LNCAP (cell line): ENCODE data around the gene AGBL5.

Experiments
- TF ChIP-seq, protein P1 (sequence below): fragments of 450-650 bp; IDR thresholded peaks from 2 replicates; pipeline ENCODE4 v1.5.1; 2017; ENCODE audit warnings: mild to moderate bottlenecking

Gene AGBL5

DNA sequence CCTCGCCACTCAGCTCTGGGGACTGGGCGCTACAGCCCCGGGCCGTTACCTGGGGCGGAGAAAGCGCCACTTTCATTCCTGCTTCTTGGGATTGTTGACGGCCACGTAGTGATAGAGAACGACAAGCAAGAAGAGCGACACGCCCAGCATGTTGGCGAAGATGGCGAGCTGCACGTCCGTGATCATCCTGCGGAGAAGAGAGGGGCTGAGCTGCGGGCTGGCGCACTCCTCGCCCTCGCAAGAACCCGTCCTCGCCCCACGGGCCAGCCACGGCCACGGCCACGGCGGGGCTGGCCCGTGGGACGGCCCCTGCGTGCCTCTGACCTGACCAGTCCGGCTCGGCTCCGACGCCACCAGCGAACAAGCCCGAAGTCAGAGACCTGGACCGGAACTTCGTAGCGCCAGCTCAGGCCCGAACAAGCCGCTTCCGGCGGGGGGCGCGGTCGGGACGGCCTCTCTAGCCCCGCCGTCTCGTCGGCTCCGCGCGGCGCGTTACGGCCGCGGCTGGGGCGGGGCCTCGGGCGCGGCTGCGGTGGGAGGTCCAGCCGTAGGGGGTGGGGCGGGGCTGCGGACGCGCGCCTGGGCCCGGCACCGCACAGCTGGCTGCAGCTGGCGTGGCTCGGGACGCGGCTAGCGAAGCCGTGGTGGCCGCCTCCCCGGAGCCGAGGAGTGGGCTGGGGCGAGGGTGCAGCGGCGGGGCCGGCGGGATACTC is 20.0 kb downstream of the AGBL5 start, which contains the start of gene OST4:
OST4 (minus strand) TSS at position 378 of the 713 bp plus-strand sequence.
- TF ChIP-seq, protein P1, sequence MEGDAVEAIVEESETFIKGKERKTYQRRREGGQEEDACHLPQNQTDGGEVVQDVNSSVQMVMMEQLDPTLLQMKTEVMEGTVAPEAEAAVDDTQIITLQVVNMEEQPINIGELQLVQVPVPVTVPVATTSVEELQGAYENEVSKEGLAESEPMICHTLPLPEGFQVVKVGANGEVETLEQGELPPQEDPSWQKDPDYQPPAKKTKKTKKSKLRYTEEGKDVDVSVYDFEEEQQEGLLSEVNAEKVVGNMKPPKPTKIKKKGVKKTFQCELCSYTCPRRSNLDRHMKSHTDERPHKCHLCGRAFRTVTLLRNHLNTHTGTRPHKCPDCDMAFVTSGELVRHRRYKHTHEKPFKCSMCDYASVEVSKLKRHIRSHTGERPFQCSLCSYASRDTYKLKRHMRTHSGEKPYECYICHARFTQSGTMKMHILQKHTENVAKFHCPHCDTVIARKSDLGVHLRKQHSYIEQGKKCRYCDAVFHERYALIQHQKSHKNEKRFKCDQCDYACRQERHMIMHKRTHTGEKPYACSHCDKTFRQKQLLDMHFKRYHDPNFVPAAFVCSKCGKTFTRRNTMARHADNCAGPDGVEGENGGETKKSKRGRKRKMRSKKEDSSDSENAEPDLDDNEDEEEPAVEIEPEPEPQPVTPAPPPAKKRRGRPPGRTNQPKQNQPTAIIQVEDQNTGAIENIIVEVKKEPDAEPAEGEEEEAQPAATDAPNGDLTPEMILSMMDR = no peak

DNA sequence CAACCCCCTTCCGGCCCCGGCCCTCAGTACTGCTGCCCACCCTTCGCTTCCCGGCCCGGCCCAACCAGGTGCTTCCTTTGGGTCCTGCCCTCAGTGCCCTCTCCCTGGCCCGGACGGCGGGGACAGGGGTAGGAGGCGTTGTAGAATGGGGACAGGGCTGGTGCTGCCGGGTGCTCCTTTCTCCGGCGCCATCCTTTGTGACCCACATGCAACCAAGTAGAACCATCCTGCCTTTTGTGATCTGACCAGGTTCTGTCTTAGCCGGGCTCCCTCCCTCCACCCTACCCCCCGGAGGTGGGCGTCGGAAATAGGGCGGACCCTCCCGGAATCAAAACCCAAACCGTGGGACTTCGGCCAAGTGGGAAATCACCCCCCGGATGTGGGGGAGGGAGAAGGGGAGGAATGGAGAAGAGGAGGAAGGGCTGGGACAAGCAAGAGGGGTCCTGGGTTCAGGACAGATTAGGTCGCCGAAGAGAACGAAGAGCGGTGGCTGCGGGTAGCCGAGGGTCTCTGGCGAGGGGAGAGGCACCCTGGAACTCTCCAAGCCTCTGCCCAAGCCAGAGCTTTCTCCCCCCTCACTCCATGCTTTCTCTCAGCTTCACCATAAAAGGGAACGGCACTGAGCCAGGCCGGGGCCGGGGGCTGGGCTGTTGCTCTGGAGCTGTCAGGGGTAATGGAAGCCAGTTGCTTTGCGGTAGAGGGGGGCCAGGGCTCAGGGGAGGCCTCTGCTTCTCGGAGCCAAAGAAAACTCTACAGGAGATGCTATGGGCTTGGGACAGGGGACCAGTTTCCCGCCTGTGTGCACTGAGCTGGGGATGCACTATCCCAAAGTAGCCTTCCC is 20.7 kb downstream of the AGBL5 start:
- TF ChIP-seq, protein P1 = no peak

DNA sequence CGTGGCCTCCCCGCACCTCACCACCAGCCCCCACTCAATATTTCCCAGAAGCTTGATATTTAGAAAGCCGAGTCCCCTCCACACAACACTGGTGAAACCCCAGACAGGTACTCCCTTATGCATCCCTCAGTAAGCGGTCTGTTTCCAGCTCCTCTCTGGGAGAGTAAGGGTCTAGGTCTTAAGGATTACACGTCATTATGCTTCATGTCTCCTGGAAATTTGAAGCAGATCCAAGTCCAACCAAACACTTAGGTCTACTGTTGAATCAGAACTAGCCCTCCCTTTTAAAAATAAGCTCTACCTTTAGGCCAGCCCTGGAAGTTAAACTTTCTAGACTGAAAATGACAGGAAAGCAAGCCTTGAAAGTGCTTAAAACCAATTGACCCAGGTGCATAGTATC is 21.5 kb downstream of the AGBL5 start:
- TF ChIP-seq, protein P1 = no peak

DNA sequence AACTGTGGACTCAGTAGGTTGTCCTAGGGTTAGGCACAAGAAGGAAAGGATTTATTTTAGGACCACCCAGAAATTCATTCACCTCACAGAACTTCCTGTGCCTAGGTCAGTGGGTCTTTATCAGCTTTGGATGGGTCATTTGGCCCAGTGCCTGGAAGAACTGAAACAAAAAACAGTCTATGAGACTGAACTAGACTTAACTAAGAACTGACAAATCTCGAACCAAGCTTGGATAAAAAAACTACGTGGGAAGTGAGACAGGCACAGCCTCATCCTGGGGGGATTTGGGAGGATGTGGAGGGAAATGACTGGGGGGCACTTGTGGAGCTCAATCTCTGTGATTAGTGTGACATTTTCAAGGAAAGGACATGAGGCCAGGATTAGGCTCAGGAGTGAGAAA is 22.3 kb downstream of the AGBL5 start:
- TF ChIP-seq, protein P1 = no peak

DNA sequence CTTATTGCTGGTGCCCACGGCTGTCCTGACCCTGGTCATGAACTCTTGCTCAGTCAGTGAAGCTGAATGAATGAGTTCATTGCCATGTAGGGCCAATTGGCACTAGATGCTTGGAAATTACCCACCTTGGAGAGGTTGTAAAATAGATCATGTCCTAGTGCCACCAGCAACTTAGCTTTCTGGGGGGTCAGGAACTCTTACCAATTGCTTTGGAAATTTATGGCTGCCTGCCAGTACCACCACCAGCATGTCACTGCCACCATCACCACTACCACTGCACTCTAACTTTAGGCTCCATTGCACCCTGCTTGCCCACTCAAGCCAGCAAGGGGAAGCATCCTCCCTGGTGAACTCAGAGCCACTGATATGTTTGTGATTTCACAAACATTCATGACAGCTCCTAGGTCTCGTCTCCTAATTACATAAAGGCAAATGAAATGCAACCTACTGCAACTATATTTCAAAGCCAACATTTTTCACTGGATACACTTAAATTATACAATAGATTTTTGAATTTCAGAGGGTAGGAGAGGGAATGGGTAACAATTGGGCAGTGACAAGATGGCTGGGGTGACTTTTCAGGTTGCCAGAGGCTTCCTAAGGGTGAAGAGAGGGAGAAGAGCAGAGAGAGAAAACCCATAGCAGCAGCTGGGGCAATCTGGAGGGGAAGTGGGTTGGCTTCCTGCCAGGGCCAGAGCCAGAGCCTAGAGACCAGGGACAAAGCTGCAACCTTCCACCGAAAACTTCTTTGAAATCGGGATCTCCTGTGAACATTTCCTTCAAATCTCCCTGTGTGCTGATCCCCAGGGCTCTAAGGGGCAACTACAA is 23.5 kb downstream of the AGBL5 start:
- TF ChIP-seq, protein P1 = no peak

DNA sequence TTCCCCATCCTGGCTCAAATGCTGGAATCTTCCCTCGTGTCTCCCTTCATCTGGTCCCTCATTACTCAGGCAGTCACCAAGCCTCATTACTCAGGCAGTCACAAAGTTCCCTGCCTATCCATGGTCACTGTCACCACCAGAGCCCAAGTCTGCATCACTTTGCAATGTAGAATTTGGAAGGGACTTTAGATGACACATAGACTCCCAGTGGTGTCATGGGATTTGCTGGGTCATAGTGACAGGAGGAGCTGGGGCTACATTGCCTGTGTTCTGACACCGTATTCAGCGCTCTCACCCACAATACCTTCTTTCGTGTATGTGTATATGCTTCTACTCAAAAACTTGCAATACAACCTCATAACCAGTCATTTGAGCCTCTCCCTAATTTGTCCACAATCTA is 24.9 kb downstream of the AGBL5 start:
- TF ChIP-seq, protein P1 = no peak

DNA sequence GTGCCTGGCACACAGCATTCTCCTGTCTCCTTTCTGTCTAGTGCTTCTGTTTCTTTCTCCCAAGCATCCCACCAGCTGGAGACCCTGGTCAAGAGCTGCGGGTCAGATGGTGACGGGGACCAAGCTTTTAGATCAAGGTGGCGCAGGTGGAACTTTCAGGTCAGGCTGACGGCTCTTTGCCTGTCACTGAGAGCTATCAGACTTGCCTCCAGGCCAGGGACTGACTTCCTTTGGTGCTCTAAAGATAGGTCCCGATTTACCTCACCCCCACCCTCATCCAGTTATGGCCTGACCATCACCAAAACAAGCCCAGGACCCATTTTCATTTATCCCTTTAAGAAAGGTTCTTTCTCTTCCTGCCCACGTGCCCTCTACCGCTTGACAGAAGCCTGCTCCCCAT is 25.8 kb downstream of the AGBL5 start:
- TF ChIP-seq, protein P1 = no peak
